ENCODE data around the gene EHMT1.
A peak's percentile ranks its signal among the peaks of the same experiment; 100 is the strongest.
"Not testable (repeated sequence)": the region's sequence is repeated elsewhere in the genome, so short reads cannot be mapped to it uniquely, and the experiment has no call there.

Gene EHMT1

GRCh38 chr9:137589441-137590122 is 29.2 kb upstream of the EHMT1 start:
- H3K4me3 ChIP-seq (replicated peaks; ENCODE audit: low read depth, low read length): peak overlapping the region; percentile 68
- TF ChIP-seq CTCF (IDR thresholded peaks at IDR 0.05; ENCODE audit: low read depth, low read length, missing control alignments): no peak
- no peak for DNase-seq (ENCODE audit: extremely low read depth, low read depth)

GRCh38 chr9:137590123-137590468 is 28.7 kb upstream of the EHMT1 start:
- TF ChIP-seq CTCF (IDR thresholded peaks at IDR 0.05; ENCODE audit: low read depth, low read length, missing control alignments): no peak
- H3K4me3 ChIP-seq (replicated peaks; ENCODE audit: low read depth, low read length): peak overlapping the region; percentile 68
- no peak for DNase-seq (ENCODE audit: extremely low read depth, low read depth)

- H3K4me3 ChIP-seq (replicated peaks; ENCODE audit: low read depth, low read length): peak within 1 kb of the TSS; percentile 71
- no peak for TF ChIP-seq CTCF (IDR thresholded peaks at IDR 0.05; ENCODE audit: low read depth, low read length, missing control alignments)
- DNase-seq (ENCODE audit: extremely low read depth, low read depth): no peak
Observed at GRCh38 chr9:137590469-137591383, 28.1 kb upstream of the EHMT1 start, which contains the start of gene ZMYND19. ZMYND19 (minus strand) TSS chr9:137590512; CDS start chr9:137590263, 249 bp downstream.

DNA sequence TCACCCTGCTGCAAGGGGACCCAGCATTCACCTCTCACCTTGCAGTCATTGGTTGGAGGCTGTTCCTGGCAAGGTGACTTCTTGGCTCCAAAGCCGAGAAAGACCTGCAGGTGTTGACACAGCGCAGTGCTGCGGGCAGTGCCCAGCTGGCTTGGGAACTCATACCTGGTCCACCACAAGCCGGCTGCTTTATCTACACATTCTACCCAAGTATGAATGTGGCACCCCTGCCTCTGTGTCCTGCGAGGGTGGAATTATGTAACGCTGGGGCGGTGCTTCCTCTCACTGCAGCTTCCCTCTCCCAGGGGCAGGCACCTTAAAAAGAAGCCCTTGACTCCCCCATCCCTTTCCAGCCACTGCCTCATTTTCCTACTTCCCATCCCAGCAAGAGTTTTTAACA is 26.0 kb upstream of the EHMT1 start:
- H3K4me3 ChIP-seq (replicated peaks; ENCODE audit: low read depth, low read length): no peak overlapping the region
- DNase-seq (ENCODE audit: extremely low read depth, low read depth): no peak
- TF ChIP-seq CTCF (IDR thresholded peaks at IDR 0.05; ENCODE audit: low read depth, low read length, missing control alignments): no peak

DNA sequence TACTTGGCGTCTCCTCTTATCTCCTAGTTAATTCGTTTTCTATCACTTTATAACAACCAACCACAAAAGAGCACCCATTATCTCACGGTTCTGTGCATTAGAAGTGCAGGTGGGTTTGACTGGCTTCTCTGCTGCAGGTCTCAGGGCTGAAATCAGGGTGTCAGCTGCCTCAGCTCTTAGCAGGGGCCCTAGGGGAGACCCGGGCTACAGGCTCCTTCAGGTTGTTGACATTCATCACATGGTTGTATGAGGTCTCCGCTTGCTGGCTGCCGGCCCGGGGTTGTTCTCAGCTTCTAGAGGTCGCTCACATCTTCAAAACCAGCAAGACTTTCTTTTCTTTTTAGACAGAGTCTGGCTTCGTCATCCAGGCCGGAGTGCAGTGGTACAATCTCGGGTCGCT is 25.6 kb upstream of the EHMT1 start:
- H3K4me3 ChIP-seq (replicated peaks; ENCODE audit: low read depth, low read length): no peak overlapping the region
- TF ChIP-seq CTCF (IDR thresholded peaks at IDR 0.05; ENCODE audit: low read depth, low read length, missing control alignments): no peak
- DNase-seq (ENCODE audit: extremely low read depth, low read depth): no peak

DNA sequence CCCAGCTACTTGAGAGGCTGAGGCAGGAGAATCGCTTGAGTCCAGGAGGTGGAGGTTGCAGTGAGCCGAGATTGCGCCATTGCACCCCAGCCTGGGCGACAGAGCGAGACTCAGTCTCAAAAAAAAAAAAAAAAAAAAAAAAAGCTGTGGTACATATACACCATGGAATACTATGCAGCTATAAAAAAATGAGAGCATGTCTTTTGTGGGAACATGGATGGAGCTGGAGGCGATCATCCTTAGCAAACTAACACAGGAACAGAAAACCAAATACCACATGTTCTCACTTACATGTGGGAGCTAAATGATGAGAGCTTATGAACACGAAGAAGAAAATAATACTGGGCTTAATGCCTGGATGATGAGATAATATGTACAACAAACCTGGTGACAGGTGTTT is 22.2 kb upstream of the EHMT1 start:
- H3K4me3 ChIP-seq (replicated peaks; ENCODE audit: low read depth, low read length); DNase-seq (ENCODE audit: extremely low read depth, low read depth): not testable (repeated sequence)

- H3K4me3 ChIP-seq (replicated peaks; ENCODE audit: low read depth, low read length): no peak overlapping the region
- no peak for TF ChIP-seq CTCF (IDR thresholded peaks at IDR 0.05; ENCODE audit: low read depth, low read length, missing control alignments)
- no peak for DNase-seq (ENCODE audit: extremely low read depth, low read depth)
Observed at GRCh38 chr9:137598943-137599342, 19.9 kb upstream of the EHMT1 start.

Data from HFF-Myc (cell line).